K562 (cell line): ENCODE results near the gene CDK1.

Experiments
- EGR1 ChIP-seq: fragments of 450-650 bp; conservative IDR thresholded peaks from 2 replicates; pipeline ENCODE4 v1.6.1; 2017; ENCODE audit warnings: mild to moderate bottlenecking
- EP300 ChIP-seq: IDR thresholded peaks from 2 replicates; pipeline ENCODE4 v1.6.1; 2012; ENCODE audit warnings: low read length, improper control_type of control experiment
- FOSL1 ChIP-seq: fragments of 200-800 bp; sonication (Bioruptor generic); conservative IDR thresholded peaks from 2 replicates; pipeline ENCODE4 v1.6.1; 2016; ENCODE audit warnings: missing genetic modification characterization, missing compliant biosample characterization
- HMG20A ChIP-seq: fragments of 450-650 bp; formaldehyde crosslinking; conservative IDR thresholded peaks from 2 replicates; pipeline ENCODE4 v1.4.0; 2020; ENCODE audit warnings: mild to moderate bottlenecking, mixed read lengths
- NONO ChIP-seq, 2 experiments: fragments of 200-400 bp in 1 of 2; fragments of 450-650 bp in 1 of 2; formaldehyde crosslinking in 1 of 2; IDR thresholded peaks; 2 replicates each; pipeline ENCODE4 v1.6.1; 2017; ENCODE audit warnings: low read depth in 2 of 2, mild to moderate bottlenecking in 2 of 2, moderate library complexity in 2 of 2, low read length in 1 of 2
- TCF7L2 ChIP-seq: fragments of 150-350 bp; IDR thresholded peaks from 2 replicates; pipeline ENCODE4 v1.6.1; 2016; ENCODE audit warnings: low read depth, mild to moderate bottlenecking, low read length, moderate library complexity
- ZNF280B ChIP-seq: fragments of 250-450 bp; sonication (Bioruptor Pico); IDR thresholded peaks from 2 replicates; pipeline ENCODE4 v1.5.1; 2021; ENCODE audit warnings: mild to moderate bottlenecking

GRCh38 chr10:60807499-60807898 is 29.2 kb downstream of the CDK1 start:
- TF ChIP-seq FOSL1 (tag) (no peak), EP300 (no peak), HMG20A (no peak), TCF7L2 (no peak), NONO (IDR thresholded peaks at IDR 0.05; ENCODE audit: low read depth in 2 of 2, low read length in 1 of 2) (no peak), ZNF280B (CRISPR knock-in tag) (no peak), EGR1 (no peak)
